HG02623 (cell line): ENCODE results near the gene RANBP6.

Experiments
- ATAC-seq: cut with Tn5 transposase; IDR thresholded peaks from one replicate; pipeline ENCODE4 v1.9.1; 2021; ENCODE audit warnings: moderate library complexity; ENCODE audit not compliant: unreplicated experiment

Gene RANBP6

DNA sequence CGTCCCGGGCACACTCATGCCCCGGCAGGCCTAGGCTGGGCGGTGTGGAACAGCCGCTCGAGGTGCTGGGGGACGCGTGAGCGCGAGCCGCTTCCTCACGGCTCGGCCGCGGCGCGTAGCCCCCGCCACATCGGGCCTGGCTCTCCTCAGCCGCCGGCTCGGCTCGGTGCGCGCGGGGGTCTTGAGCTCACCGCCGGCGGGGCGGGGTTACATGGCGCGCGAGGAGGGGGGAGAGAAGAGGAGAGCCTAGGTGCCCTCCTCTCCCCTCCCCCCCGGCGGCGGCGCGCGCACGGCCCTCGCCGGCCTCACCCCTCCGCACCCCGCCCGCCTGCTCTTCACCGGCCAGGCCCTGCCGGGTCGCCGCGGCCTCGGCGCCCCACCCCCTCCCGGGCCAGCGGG is 7.7 kb downstream of the RANBP6 start:
- peak; percentile 46 for ATAC-seq

DNA sequence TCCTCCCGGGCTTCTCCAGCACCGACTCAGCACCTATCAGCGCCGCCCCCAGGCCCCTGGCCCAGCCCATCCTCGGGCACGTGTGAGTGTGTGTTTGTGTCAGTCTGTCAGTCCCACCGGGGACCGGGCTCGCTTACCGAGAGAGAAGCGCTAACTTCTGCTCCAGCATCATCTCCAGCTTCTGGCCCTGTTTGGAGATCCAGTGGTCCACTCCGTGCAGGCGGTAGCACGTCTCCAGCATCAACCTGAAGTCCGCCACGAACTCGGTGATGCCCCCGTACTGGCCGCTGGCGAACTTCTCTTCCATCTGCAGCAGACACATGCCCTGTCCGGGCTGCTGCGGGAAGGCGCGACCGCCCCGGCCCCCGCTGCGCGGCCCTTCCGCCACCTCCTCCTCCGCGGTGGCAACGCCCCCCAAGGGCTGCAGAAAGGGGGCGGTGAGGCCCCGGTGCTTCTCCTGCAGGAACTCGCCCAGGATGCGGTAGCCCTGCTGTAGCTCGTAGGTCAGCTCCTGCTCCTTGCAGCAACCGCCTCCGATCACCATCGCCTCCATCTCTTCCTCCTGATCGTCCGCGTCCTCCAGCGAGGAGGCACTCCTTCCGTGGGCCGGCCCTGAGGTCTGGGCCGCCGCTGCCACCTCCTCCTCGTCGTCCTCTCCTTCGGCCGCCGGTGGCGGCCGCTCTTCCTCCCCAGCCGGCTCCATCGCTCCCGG is 8.2 kb downstream of the RANBP6 start:
- ATAC-seq, result peak; percentile 66

DNA sequence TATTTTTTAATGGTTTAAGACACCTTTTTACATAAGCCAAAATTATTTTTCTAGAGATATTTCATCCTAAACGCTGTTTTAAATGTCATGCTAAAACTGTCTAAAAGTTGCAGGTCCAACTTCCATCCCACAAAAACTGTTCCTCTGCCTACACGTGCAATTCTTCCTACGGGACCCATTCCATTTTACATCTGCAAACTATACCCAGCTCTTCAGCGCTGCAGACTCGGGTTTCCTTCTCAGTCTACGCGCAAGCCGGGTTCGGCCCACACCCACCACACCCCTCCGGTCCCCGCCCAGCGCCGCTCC is 8.7 kb downstream of the RANBP6 start:
- ATAC-seq, result no peak

DNA sequence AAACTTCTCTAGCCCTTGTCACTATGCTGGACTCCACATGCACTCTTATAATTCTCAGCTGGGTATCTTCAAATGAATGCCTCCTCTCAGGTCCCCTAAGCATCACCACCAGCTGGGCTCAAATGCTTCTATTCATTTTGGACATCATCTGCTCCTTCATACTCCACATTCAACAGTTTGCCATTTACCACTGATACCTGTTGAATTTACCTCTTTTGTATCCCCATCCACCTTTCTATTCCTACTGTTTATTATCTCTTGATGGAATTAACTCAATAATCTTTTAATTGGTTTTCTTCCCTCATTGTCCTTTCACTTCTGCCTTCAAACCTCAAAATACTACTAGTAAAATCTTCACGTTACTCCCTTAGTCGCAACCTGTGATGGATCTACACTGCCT is 14.5 kb downstream of the RANBP6 start:
- no peak for ATAC-seq

DNA sequence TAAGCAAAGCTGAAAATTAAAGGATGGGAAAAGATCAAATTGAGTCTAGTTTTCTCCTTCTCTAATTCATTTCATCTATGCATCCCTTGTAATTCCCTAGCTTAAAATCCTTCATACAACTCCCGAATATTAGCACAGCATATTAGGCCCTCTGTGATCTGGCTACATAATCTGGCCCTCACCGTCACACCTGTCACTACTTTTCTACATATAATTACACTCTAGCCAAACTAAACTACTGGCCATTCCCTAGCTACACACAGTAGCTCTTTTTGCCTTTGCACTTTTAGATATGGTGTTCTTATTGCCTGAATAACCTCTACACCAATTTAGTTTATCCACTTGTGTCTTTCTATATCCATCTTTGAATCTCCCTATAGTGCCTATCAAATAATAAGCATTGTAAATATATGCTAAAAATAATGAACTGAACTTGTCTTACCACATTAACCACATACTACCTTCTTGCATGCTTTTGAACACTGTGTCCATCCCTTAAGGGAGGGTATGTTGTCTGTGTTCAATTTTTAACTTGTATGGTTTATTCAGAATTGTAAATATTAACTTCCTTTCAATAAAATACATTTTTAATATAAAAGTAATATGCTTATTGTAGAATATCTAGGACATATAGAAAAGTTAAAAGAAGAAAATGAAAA is 15.9 kb downstream of the RANBP6 start:
- no peak for ATAC-seq

DNA sequence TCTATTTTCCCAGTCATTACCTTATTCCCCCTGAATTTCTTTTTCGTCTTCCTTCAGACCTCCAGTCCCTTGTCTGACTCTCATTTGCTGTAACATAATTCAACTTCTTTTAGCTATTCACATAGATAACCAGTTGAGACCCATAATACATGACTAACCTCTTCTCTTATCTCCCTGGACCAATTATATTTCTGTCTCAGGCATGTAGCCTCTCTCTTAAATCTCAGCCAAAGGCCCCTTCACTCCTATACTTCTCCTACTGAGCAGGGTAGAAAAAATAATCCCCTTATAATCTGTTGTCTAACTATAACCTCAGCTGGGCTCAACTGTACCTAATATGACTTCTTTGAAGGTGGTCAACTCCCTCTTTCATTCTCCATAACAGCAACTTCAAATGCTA is 20.9 kb downstream of the RANBP6 start:
- ATAC-seq, result no peak

DNA sequence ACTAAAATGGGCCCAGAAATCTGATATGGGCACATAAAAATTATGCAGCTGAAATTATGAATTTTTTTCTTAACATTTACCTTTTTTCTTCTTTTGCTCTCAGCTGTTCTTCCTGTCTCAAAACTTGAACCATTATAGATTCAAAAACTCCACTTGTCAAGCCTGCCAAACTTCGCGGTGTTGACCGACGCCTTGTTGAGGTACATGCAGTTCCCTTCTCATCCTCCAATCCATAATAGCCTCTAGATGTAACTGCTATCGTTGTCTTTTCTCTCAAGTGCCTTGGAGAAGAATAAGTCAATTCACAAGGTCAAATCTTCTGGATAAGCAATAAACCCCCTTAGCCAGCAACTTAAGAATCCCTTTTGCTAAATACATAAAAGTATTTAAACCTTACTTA is 27.2 kb downstream of the RANBP6 start:
- no peak for ATAC-seq

DNA sequence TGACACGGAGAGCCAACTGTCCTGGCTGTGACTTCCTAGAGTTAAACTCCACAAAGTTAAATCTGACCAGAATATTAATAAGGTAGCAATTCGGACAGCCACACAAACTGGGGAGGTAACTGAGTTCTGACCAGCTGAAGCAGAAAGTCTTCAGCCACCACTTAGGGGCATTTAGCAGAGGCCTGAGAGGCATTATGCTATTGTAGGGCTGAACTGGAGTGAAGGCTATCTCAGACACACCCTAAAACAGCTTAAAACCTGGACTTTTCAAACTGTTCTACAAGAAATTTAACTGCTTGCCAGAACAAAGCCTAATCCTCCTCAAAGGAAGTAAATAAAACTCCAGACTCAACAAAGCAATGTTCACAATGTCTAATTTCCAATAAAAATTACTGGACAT is 32.4 kb downstream of the RANBP6 start:
- ATAC-seq, result no peak

DNA sequence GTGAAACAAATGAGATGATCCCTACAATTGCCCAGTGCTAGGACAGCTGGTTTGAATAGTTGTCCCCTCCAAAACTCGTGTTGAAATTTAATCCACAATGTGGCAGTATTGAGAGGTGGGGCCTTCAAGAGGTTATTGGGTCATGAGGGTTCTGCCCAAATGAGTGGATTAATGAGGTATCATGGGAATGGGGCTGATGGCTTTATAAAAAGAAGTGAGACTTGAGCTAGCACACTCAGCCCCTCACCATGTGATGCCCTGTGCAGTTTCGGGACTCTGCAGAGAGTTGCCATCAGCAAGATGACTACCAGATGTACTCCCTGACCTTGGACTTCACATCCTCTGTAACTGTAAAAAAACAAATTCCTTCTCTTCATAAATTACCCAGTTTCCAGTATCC is 33.1 kb downstream of the RANBP6 start:
- no peak for ATAC-seq

DNA sequence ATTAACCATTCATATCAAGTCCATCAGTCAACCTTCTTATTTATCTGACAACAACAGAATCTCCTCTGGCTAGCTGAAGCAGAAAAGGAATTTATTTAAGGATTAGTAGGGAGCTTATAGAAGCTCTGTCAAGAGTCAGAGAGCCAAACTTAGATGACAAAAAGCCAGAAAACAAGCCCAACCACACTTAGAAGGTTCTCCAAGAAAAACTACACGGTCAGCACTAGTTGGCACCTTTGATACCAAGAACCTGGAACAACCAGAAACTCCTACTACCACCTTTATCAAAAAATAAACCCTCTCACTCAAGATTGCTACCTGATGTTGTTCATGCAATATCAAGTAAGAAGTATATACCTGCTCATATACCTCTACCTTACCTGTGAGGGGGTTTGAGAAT is 36.9 kb downstream of the RANBP6 start:
- no peak for ATAC-seq

DNA sequence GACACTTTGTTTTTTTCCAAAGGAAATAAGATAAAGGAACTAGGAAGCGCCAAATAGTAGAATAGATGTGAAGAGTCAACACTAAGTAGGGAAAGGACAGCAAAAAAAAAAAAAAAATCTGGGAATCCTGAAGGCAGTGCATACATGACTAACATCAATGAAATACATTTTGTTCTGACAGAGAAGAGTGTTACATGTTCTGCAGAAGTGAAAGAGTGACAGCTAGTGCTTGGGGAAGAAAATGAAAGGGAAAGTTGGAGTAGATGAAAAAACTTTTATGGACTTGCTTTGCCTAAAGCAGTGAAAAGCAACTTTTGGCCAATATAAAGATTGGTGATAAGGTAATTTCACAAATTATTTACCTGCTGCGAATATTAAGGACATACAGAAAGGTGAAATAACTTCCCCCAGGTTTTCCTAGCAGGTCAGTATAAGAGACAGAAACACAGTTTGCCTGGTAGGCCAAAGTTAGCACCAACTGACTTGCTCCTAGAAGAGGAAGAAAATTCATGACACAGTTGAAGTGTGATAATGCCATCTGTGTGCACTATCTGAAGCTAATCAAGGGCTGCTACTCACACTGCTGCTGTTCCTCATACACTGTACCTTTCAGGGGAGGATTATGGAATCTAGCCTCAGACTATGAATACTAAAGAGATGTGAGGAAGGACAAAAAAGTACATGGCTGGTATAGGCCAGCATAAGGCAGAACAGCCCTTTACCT is 38.6 kb downstream of the RANBP6 start:
- no peak for ATAC-seq

DNA sequence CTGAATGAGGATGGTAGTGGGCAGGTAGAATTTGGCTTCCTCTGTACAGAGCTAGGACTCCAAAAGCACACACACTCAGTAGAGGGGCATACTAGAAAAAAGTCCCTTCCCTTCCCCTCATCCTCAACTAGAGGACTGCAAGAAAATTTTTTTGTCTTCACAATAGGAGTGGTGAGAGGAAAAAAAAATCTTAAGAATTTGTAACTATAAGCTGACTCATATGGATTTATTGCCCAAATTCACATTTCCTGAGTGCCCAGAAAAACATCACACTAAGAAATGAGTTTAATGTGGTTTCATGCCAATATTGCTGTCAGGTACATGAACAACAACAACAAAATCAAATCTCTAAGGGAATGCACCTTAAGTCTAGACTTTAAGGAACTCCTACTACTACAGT is 43.7 kb downstream of the RANBP6 start:
- no peak for ATAC-seq
